ENCODE data around the gene PGBD2. TPM values are rescaled to one million over a fixed set of nuclear protein-coding genes. Genes with fewer than 3 reads are reported as not detected.
"Not testable (repeated sequence)": the region's sequence is repeated elsewhere in the genome, so short reads cannot be mapped to it uniquely, and the experiment has no call there.

Gene PGBD2
- total and polyA plus RNA-seq, 2 of the 4 experiments (the other 2 are of a cell fraction) = 4.8 to 6.8 TPM

- no peak for TF ChIP-seq CEBPB (IDR thresholded peaks at IDR 0.05; ENCODE audit: low read depth, low read length)
Measured at GRCh38 chr1:248924696-248925532, 18.9 kb downstream of the PGBD2 start (continued).

- dilution Hi-C loops (cut with HindIII; ENCODE audit: low sequenced_read_pairs, unreplicated experiment); H3K79me1 ChIP-seq (ENCODE audit: low read depth in 1 of 2, low read length in 2 of 2); intact Hi-C loops (cut with micrococcal nuclease); H3K9ac ChIP-seq (ENCODE audit: low read depth, low read length); H3K4me2 ChIP-seq (ENCODE audit: low read depth, low read length); H3K23ac ChIP-seq (ENCODE audit: low read depth, low read length); H3K14ac ChIP-seq (replicated peaks; ENCODE audit: low read depth, low read length); H3K27ac ChIP-seq (ENCODE audit: insufficient read depth, low read length); H3K18ac ChIP-seq (ENCODE audit: low read depth, low read length); H3K36me3 ChIP-seq (ENCODE audit: control insufficient read depth, insufficient read depth, low read length); H3K27me3 ChIP-seq (ENCODE audit: control insufficient read depth, insufficient read depth, low read length); H2AK9ac ChIP-seq (replicated peaks; ENCODE audit: low read depth, low read length, poor library complexity); H4K20me1 ChIP-seq (ENCODE audit: insufficient read depth, low read length); H2AFZ ChIP-seq (replicated peaks; ENCODE audit: low read length, poor library complexity); H2AK5ac ChIP-seq (ENCODE audit: low read depth, low read length); H3K4me1 ChIP-seq (ENCODE audit: control insufficient read depth, insufficient read depth, low read length); BruUV-seq (replicated peaks); H3K4me3 ChIP-seq (ENCODE audit: insufficient read depth, low read depth, low read length); H4K8ac ChIP-seq (ENCODE audit: low read depth in 2 of 2, low read length in 2 of 2); in situ Hi-C loops (cut with MboI; ENCODE audit: low sequenced_read_pairs); H3K9me3 ChIP-seq (ENCODE audit: control insufficient read depth, insufficient read depth, low read length); H3K9me1 ChIP-seq (ENCODE audit: insufficient read depth, low read length); POLR2A ChIA-PET (ENCODE audit: unreplicated experiment); DNase-seq; H2BK15ac ChIP-seq (ENCODE audit: low read depth, low read length); ATAC-seq (ENCODE audit: low read depth); H3K56ac ChIP-seq (ENCODE audit: extremely low read depth, insufficient read depth, low read length): not testable (repeated sequence)
- Histone ChIP-seq H2BK5ac (ENCODE audit: low read depth, low read length, poor library complexity, severe bottlenecking) (peak overlapping the region; percentile 4), H4K91ac (ENCODE audit: insufficient read depth, low read depth, low read length) (peak overlapping the region; percentile 24; the same call in 1 of the 2 replicates), H2BK20ac (ENCODE audit: low read depth, low read length) (peak overlapping the region; percentile 51; the same call in 1 of the 2 replicates), H2BK120ac (ENCODE audit: low read depth, low read length) (peak overlapping the region; percentile 44; the same call in 1 of the 2 replicates), H4K5ac (ENCODE audit: low read depth, low read length) (peak overlapping the region; percentile 49; the same call in 1 of the 2 replicates), H3K4ac (ENCODE audit: low read depth, low read length) (0 out of 2 replicates have a peak overlapping the region, but pooled peaks have one; percentile 51)
- CTCF ChIA-PET = interaction anchor here (1.5 kb wide), 1 partner anchor 20 kb away, joined by 3 read pairs; the partner anchor contains the start of gene PGBD2
- WGBS, 2 experiments (ENCODE audit: extremely low coverage in 2 of 2, insufficient read length in 1 of 2) = no CpG with 5 or more reads among the region's 4 CpGs
Measured at GRCh38 chr1:248925859-248926258, 19.8 kb downstream of the PGBD2 start.

All from IMR-90 (cell line).